Naive B cell (primary cell): ENCODE data around the gene ARHGAP30. TPM values are rescaled to one million over a fixed set of nuclear protein-coding genes. Genes with fewer than 3 reads are reported as not detected.
A peak's percentile ranks its signal among the peaks of the same experiment; 100 is the strongest.
"Not testable (repeated sequence)": the region's sequence is repeated elsewhere in the genome, so short reads cannot be mapped to it uniquely, and the experiment has no call there.

Experiments used
- ATAC-seq, 2 donors: fragments of 150-1000 bp; cut with Tn5 transposase; 2 replicates each; pipeline ENCODE4 v1.10.0; 2021; ENCODE audit warnings: low read depth in 2 of 2, mild to moderate bottlenecking in 2 of 2, moderate library complexity in 2 of 2
- DNase-seq: peaks from one replicate; pipeline ENCODE4 v3.0.0; 2022
- H3K27ac Mint-ChIP-seq, 6 donors: one replicate each; pipeline ENCODE4 v1.8.0; 2020 to 2022; ENCODE audit warnings: mild to moderate bottlenecking in 6 of 6, mixed read lengths in 6 of 6, moderate library complexity in 5 of 6, inconsistent platforms in 2 of 6
- H3K27me3 Mint-ChIP-seq, 3 donors: one replicate each; pipeline ENCODE4 v1.8.0; 2021 to 2022; ENCODE audit warnings: mixed read lengths in 3 of 3, mild to moderate bottlenecking in 1 of 3
- H3K36me3 Mint-ChIP-seq, 2 donors: one replicate each; pipeline ENCODE4 v1.8.0; 2020 to 2022; ENCODE audit warnings: mixed read lengths in 2 of 2, inconsistent platforms in 1 of 2, mild to moderate bottlenecking in 1 of 2
- H3K4me1 Mint-ChIP-seq, 3 donors: one replicate each; pipeline ENCODE4 v1.8.0; 2020 to 2022; ENCODE audit warnings: mixed read lengths in 3 of 3, inconsistent platforms in 1 of 3, mild to moderate bottlenecking in 1 of 3, moderate library complexity in 1 of 3
- H3K4me3 Mint-ChIP-seq, 8 donors: one replicate each; pipeline ENCODE4 v1.8.0; 2020 to 2022; ENCODE audit warnings: mild to moderate bottlenecking in 8 of 8, mixed read lengths in 8 of 8, moderate library complexity in 8 of 8, inconsistent platforms in 2 of 8
- H3K9me3 Mint-ChIP-seq, 7 donors: one replicate each; pipeline ENCODE4 v1.8.0; 2020 to 2022; ENCODE audit warnings: mixed read lengths in 7 of 7, mild to moderate bottlenecking in 5 of 7, inconsistent platforms in 2 of 7, moderate library complexity in 1 of 7
- polyA plus RNA-seq, 6 donors: library from polyadenylated mRNA; unstranded; fragments of 300-500 nt; fragmentation: Illumina TruSeq; gene quantifications; one replicate each; pipeline ENCODE4 v1.2.3, GENCODE V29; 2021; ENCODE audit warnings: low read depth in 6 of 6

Gene ARHGAP30
- polyA plus RNA-seq, 6 donors from 2014 or later, result 42.4 to 154 (median 82.6) TPM

DNA sequence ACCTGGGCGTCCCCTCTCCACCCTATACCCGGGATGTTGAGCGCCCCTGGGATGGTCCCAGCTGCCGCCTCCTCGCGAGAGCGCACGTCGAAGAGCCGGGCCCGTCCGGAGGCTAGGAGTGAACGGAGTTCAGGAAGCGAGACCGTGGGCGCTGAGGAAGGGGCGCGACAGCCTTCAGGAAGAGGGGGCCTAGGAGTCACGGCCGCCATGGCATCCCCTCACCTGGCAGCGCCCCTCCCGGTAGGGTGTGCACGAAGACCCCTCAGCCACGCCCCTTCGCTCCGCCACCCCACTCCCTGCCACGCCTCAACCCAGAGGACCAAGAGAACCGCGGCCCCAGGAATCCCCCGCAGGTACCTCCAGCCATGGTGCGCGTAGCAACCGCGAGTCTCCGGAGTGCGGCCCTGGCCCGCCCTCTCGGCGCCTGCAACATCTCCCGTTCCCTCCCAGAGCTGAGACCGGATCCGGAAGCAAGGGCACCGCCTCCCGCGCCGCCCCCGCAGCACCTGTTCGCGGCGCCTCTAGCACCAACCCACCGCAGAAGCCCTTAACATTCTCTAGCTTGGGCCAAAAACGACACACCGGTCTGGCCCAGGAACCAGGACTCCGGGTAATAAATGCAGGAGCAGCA, 31.1 kb downstream of the ARHGAP30 start, which contains the start of gene TSTD1:
Gene TSTD1 (minus strand): TSS at position 442 of the 631 bp plus-strand sequence. CDS start 75 bp downstream, at position 367.
- H3K9me3 Mint-ChIP-seq, result peaks cover 0 to 1% (median 0%) of the 10 kb centered on the region in 7 donors
- peak within 1 kb of the TSS; percentile 82 to 98 (median 96) for H3K27ac Mint-ChIP-seq
- no peaks in the 10 kb centered on the region for H3K27me3 Mint-ChIP-seq
- peaks cover 27 to 68% (median 43%) of the 10 kb centered on the region in 3 donors for H3K4me1 Mint-ChIP-seq
- DNase-seq, result peak; percentile 91
- peaks cover 5 to 23% of the 10 kb centered on the region in 2 donors for H3K36me3 Mint-ChIP-seq
- peak; percentile 91 to 92 for ATAC-seq
- H3K4me3 Mint-ChIP-seq, result peak within 1 kb of the TSS; percentile 87 to 95 (median 94)

GRCh38 chr1:161037661-161038522, 31.8 kb downstream of the ARHGAP30 start:
- peak overlapping the region; percentile 87 to 95 (median 94) for H3K4me3 Mint-ChIP-seq
- peaks cover 0 to 1% (median 0%) of the 10 kb centered on the region in 7 donors for H3K9me3 Mint-ChIP-seq
- H3K4me1 Mint-ChIP-seq, result peaks cover 28 to 64% (median 45%) of the 10 kb centered on the region in 3 donors
- ATAC-seq, result no peak
- H3K36me3 Mint-ChIP-seq, result peaks cover 5 to 23% of the 10 kb centered on the region in 2 donors
- H3K27me3 Mint-ChIP-seq, result no peaks in the 10 kb centered on the region
- peak overlapping the region; percentile 82 to 98 (median 93) for H3K27ac Mint-ChIP-seq
- no peak for DNase-seq

DNA sequence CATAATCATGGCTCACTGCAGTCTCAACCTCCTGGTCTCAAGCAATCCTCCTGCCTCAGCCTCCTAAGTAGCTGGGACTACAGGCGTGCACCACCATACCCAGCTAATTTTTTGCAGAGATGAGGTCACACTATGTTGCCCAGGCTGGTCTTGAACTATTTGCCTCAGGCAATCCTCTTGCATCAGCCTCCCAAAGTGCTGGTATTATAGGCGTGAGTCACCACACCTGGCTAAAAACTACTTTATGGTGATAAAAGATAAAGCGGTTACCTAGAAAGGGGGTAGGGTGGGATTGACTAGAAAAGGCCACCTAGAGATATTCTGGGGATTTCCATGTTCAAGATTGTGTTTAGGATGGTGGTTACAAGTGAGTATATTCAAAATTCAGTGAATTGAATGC, 35.9 kb downstream of the ARHGAP30 start:
- no peaks in the 10 kb centered on the region for H3K36me3 Mint-ChIP-seq
- ATAC-seq, result no peak
- no peak overlapping the region for H3K27ac Mint-ChIP-seq
- no peak for DNase-seq
- peak overlapping the region in 2 of 8 donors; percentile 25 to 52 for H3K4me3 Mint-ChIP-seq
- H3K27me3 Mint-ChIP-seq, result no peaks in the 10 kb centered on the region
- H3K9me3 Mint-ChIP-seq, result peaks cover 0 to under 1% (median 0%) of the 10 kb centered on the region in 7 donors
- peaks cover 12 to 43% (median 36%) of the 10 kb centered on the region in 3 donors for H3K4me1 Mint-ChIP-seq

- Mint-ChIP-seq H3K9me3 (no peaks in the 10 kb centered on the region), H3K4me3 (no peak overlapping the region), H3K27ac (peak overlapping the region in 1 of 6 donors; percentile 17), H3K27me3 (no peaks in the 10 kb centered on the region), H3K36me3 (no peaks in the 10 kb centered on the region), H3K4me1 (peaks cover 10 to 32% (median 25%) of the 10 kb centered on the region in 3 donors)
- no peak for ATAC-seq
- no peak for DNase-seq
These were observed 37.3 kb downstream of the ARHGAP30 start for GRCh38 chr1:161032409-161032808.

GRCh38 chr1:161031874-161032273, 37.8 kb downstream of the ARHGAP30 start:
- Mint-ChIP-seq H3K27ac (peak overlapping the region in 2 of 6 donors; percentile 29 to 63), H3K9me3 (peaks cover 0 to 5% (median 4%) of the 10 kb centered on the region in 7 donors), H3K4me3 (peak overlapping the region in 1 of 8 donors; percentile 79), H3K4me1 (peaks cover 10 to 27% (median 20%) of the 10 kb centered on the region in 3 donors), H3K27me3 (no peaks in the 10 kb centered on the region), H3K36me3 (peaks cover 4 to 5% of the 10 kb centered on the region in 2 donors)
- DNase-seq (no peak), ATAC-seq (no peak)

GRCh38 chr1:161029466-161029865, 40.2 kb downstream of the ARHGAP30 start:
- not testable (repeated sequence) for H3K9me3 Mint-ChIP-seq, ATAC-seq, H3K36me3 Mint-ChIP-seq, H3K4me3 Mint-ChIP-seq, H3K27me3 Mint-ChIP-seq, DNase-seq, H3K27ac Mint-ChIP-seq
- peaks cover 15 to 27% (median 18%) of the 10 kb centered on the region in 3 donors for H3K4me1 Mint-ChIP-seq

- Mint-ChIP-seq H3K4me1 (peaks cover 6 to 18% (median 17%) of the 10 kb centered on the region in 3 donors), H3K27ac (peak overlapping the region in 2 of 6 donors; percentile 54 to 65)
- H3K27me3 Mint-ChIP-seq, H3K9me3 Mint-ChIP-seq, ATAC-seq, H3K36me3 Mint-ChIP-seq, H3K4me3 Mint-ChIP-seq, DNase-seq: not testable (repeated sequence)
These were observed 42.7 kb downstream of the ARHGAP30 start for GRCh38 chr1:161026954-161027353.

GRCh38 chr1:161022432-161022831, 47.3 kb downstream of the ARHGAP30 start:
- ATAC-seq, H3K9me3 Mint-ChIP-seq, H3K27me3 Mint-ChIP-seq, H3K36me3 Mint-ChIP-seq, DNase-seq: not testable (repeated sequence)
- Mint-ChIP-seq H3K27ac (peak overlapping the region in 3 of 6 donors; percentile 63 to 87 (median 67)), H3K4me3 (peak overlapping the region in 6 of 8 donors; percentile 56 to 93 (median 76)), H3K4me1 (peaks cover 31 to 37% (median 36%) of the 10 kb centered on the region in 3 donors)

DNA sequence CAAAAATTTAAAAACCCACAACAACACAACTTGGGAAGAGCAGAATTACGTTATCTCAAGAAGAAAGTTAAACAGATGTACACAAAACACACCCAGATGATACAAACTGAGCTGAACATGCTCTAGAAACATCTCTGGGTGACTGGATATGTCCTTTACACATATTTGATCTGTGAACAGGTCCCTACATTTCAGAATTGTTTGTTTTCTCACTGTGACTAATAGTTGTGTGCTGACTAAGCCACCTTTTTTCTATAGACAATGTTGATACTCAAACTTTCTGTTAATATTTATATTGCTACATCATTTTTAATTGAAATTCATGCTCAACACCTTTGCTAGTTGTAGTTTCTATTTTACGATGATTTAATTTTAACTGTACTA, 47.7 kb downstream of the ARHGAP30 start:
- H3K27me3 Mint-ChIP-seq, result no peaks in the 10 kb centered on the region
- H3K4me3 Mint-ChIP-seq, result peak overlapping the region; percentile 87 to 96 (median 92)
- H3K36me3 Mint-ChIP-seq, result peaks cover 3 to 4% of the 10 kb centered on the region in 2 donors
- H3K9me3 Mint-ChIP-seq, result peaks cover 0 to 3% (median 2%) of the 10 kb centered on the region in 7 donors
- DNase-seq (no peak), ATAC-seq (no peak)
- peak overlapping the region in 4 of 6 donors; percentile 91 to 98 (median 95) for H3K27ac Mint-ChIP-seq
- peaks cover 31 to 37% (median 36%) of the 10 kb centered on the region in 3 donors for H3K4me1 Mint-ChIP-seq

GRCh38 chr1:161021165-161021969, 48.3 kb downstream of the ARHGAP30 start:
- Mint-ChIP-seq H3K27ac (peak overlapping the region; percentile 91 to 98 (median 95)), H3K4me3 (peak overlapping the region; percentile 87 to 96 (median 92)), H3K4me1 (peaks cover 31 to 37% (median 36%) of the 10 kb centered on the region in 3 donors), H3K27me3 (no peaks in the 10 kb centered on the region), H3K36me3 (no peaks in the 10 kb centered on the region), H3K9me3 (peaks cover 0 to 1% (median 0%) of the 10 kb centered on the region in 7 donors)
- DNase-seq (peak; percentile 88), ATAC-seq (peak; percentile 93 to 94)

DNA sequence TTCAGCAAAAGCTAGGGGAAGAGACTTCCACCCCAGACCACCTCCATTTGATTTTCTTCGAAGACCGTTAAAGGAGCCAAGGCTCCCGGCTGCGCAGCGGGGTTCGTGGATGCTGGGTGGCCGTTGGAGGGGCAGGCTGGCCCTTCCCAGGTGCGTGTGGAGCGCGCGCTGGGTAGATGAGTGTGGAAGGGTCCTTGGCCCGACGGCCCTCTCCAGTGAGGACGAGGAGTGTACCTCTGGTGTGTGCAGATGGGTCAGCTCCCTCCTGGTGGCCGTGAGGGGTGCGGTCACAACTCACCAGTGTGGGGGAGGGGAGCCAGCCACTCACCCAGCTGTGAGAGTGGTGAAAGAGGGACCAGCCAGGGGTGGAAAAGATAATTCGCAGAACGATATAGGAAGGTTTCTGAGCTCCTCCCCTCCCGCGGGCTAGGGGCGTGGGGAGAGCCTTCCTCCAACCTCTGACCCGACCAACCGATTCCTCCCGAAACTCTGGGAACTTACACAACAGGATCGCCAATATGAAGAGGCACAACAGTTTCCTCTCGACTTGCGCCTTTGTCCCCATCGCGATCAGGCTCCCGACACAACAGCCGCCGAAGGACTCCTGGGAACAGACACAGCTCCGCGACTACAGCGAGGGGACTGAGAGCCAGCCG, 49.1 kb downstream of the ARHGAP30 start, which contains the start of gene F11R:
Gene F11R (minus strand): TSS at position 644 of the 656 bp plus-strand sequence. CDS start 79 bp downstream, at position 565.
- H3K4me3 Mint-ChIP-seq, result peak within 1 kb of the TSS; percentile 87 to 96 (median 92)
- ATAC-seq (peak; percentile 39 to 40), DNase-seq (no peak)
- H3K4me1 Mint-ChIP-seq, result peaks cover 31 to 37% (median 36%) of the 10 kb centered on the region in 3 donors
- peak within 1 kb of the TSS; percentile 91 to 98 (median 95) for H3K27ac Mint-ChIP-seq
- H3K36me3 Mint-ChIP-seq, result no peaks in the 10 kb centered on the region
- H3K9me3 Mint-ChIP-seq, result peaks cover 0 to 1% (median 0%) of the 10 kb centered on the region in 7 donors
- H3K27me3 Mint-ChIP-seq, result no peaks in the 10 kb centered on the region
